GM12864 (cell line): ENCODE results near the gene C1orf74.

Experiments
- DNase-seq: peaks from one replicate; pipeline ENCODE4 v3.0.0-alpha.2; 2011; ENCODE audit warnings: low read depth
- H3K4me3 ChIP-seq: 2 replicates; pipeline ENCODE4 v1.5.1; 2011; ENCODE audit warnings: mild to moderate bottlenecking, low read depth, low read length, control low read depth
- CTCF ChIP-seq: IDR thresholded peaks from 2 replicates; pipeline ENCODE4 v1.5.1; 2011; ENCODE audit warnings: low read depth, mild to moderate bottlenecking, moderate library complexity, low read length, control low read depth, inconsistent platforms; ENCODE audit errors: missing control alignments

C1orf74 gene

GRCh38 chr1:209729436-209729835, 54.9 kb downstream of the C1orf74 start:
- DNase-seq, result no peak
- TF ChIP-seq CTCF, result no peak
- no peak overlapping the region for H3K4me3 ChIP-seq
